ENCODE results near the gene RAD50. TPM values are rescaled to one million over a fixed set of nuclear protein-coding genes. Genes with fewer than 3 reads are reported as not detected.
A peak's percentile ranks its signal among the peaks of the same experiment; 100 is the strongest.
"Not testable (repeated sequence)": the region's sequence is repeated elsewhere in the genome, so short reads cannot be mapped to it uniquely, and the experiment has no call there.

The RAD50 gene
- total RNA-seq = 13.1 and 22.9 TPM in 2 replicates

DNA sequence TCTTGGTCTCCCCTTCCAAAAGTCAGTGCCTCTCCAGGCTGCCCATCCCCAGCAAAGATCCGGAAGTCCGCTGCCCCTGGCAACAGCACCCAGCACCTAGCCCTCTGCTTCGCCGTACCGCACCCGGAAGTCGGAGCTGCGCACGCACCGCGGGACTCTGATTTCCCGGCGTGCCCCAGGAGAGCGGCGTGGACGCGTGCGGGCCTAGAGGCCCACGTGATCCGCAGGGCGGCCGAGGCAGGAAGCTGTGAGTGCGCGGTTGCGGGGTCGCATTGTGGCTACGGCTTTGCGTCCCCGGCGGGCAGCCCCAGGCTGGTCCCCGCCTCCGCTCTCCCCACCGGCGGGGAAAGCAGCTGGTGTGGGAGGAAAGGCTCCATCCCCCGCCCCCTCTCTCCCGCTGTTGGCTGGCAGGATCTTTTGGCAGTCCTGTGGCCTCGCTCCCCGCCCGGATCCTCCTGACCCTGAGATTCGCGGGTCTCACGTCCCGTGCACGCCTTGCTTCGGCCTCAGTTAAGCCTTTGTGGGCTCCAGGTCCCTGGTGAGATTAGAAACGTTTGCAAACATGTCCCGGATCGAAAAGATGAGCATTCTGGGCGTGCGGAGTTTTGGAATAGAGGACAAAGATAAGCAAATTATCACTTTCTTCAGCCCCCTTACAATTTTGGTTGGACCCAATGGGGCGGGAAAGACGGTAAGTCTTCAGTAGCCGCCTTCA is at the start of gene RAD50:
RAD50 (plus strand) TSS at position 215 of the 715 bp plus-strand sequence; CDS start at position 563, 348 bp downstream.
- DNase-seq (ENCODE audit: low read depth, low spot score) = peak; percentile 44

DNA sequence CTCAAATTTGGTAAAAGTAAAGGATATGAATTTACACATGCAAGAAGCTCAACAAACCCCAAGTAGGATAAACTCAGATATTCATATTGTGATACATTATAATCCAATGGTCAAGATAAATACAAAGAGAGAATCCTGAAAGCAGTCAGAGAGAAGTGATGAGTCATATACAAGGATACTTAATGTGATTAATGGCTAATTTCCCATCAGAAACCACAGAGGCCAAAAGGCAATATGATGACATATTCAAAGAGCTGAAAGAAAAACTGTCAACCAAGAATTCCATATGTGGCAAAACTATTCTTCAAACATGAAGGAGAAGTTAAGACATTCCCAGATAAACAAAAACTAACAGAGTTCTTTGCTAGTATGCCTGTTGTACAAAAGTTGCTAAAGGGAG is 46.7 kb upstream of the RAD50 start:
- no peak for DNase-seq (ENCODE audit: low read depth, low spot score)

- not testable (repeated sequence) for DNase-seq (ENCODE audit: low read depth, low spot score)
Observed at GRCh38 chr5:132513618-132514336, 43.0 kb upstream of the RAD50 start.

DNA sequence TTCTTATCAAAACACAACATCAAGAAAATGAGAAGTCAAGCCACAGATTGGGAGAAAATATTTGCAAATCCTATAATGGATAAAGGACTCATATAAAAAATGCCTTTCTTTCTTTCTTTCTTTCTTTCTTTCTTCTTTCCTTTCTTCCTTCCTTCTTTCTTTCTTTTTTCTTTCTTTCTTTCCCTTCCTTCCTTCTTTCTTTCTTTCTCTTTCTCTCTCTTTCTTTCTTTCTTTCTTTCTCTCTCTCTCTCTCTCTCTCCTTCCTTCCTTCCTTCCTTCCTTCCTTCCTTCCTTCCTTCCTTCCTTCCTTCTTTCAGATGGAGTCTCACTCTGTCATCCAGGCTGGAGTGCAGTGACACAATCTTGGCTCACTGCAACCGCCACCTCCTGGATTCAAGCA is 34.7 kb upstream of the RAD50 start:
- DNase-seq (ENCODE audit: low read depth, low spot score) = not testable (repeated sequence)

DNA sequence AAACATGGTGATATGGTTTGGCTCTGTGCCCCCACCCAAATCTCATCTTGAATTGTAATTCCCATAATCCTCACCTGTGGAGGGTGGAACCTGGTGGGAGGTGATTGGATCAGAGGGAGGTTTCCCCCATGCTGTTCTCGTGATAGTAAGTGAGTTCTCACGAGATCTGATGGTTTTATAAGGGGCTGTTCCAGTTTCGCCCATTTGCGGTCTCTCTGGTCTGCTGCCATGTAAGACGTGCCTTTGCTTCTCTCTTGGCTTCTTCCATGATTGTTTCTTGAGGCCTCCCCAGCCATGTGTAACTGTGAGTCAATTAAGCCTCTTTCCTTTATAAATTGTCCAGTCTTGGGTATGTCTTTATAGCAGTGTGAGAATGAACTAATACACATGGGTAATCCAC is 31.9 kb upstream of the RAD50 start:
- DNase-seq (ENCODE audit: low read depth, low spot score) = not testable (repeated sequence)

- DNase-seq (ENCODE audit: low read depth, low spot score) = no peak
Observed at GRCh38 chr5:132525299-132525724, 31.5 kb upstream of the RAD50 start.

DNA sequence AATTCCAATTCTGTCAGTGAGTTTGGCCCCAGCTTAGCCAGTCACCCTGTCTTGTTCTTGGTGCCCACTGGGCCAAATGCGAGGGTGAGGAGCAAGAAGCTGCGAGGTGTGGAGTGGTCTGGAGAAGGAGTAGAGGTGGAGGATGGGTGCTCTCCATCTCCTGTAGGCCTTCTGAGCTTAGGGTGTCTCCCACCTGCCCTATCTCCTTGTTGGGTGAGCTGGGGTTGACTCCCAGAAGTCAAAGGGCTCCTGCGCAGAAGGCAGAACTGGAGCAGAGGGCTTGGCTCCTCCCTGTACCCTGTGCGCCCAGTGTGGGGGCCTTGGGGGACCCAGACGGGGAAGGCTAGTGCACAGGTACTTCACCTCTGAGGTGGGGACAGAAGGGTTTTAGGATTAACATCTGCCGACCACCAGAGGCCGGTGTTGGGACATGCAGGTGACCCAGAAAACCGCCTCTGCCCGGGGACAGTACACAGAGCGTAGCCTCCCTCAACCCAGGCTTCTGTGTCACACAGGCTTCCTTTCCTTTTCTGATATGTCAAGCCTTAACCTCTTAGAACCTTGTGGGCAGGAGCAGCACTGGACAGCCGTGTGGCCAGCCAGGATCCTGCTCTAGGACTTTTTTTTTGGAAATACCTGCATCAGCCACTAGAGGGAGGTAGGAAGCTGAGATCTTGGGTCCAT is 30.3 kb upstream of the RAD50 start:
- no peak for DNase-seq (ENCODE audit: low read depth, low spot score)

- DNase-seq (ENCODE audit: low read depth, low spot score) = no peak
Observed at GRCh38 chr5:132526974-132527564, 29.7 kb upstream of the RAD50 start.

DNA sequence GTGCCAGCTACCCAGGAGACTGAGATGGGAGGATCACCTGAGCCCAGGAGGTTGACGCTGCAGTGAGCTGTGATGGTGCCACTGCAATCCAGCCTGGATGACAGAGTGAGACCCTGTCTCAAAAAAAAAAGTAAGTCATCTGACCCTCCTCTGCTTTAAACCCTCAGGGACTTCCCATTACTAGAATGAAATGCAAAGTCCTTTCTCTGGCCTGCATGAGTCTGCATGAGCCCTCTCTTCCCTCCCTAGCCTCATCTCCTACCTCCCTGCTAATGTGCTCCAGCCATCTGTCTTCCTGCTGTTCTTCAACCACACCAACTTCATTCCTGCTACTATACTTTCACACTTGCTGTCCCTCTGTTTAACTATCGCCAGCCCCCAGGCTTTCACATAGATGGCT is 28.8 kb upstream of the RAD50 start:
- no peak for DNase-seq (ENCODE audit: low read depth, low spot score)

- DNase-seq (ENCODE audit: low read depth, low spot score) = no peak
Observed at GRCh38 chr5:132528866-132529634, 27.7 kb upstream of the RAD50 start.

DNA sequence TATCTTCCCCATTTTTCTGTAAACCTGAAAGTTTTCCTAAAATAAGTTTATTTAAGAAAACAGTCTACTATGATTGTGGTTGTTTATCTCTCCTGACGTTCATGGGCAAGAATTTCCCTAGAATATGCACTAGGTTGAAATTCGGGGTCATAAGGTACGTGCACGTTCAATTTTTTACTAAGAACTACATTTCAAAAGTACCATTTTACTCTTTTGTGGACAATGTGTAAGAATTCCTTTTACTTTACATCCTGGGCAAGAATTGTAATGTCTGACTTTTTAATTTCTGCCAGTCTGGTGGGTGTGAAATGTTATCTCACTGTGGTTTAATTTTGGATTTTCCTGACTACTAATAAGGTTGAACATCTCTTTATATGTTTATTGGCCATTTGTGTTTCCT is 25.8 kb upstream of the RAD50 start:
- DNase-seq (ENCODE audit: low read depth, low spot score) = no peak

GRCh38 chr5:132539716-132540115 is 17.1 kb upstream of the RAD50 start:
- no peak for DNase-seq (ENCODE audit: low read depth, low spot score)

DNA sequence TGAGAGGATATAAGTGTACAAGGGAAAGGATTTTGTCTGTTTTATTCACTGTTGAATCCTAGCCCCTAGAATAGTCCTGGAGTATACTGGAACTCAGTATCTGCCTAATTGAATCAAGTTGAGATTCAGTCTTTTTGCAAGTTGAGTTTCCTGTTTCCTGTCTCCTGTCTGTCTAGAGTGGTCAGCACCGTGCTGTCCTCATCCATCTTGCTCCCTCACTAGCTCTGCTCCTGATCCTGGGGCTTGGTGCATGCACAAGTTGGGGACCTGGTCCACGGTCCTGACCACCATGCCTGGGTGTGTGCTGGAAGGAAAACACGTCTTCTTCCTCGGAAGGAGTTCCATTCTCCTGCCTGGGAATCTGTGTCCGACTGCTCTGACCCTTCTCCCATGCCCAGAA is 16.6 kb upstream of the RAD50 start:
- no peak for DNase-seq (ENCODE audit: low read depth, low spot score)

GRCh38 chr5:132540764-132541163 is 16.0 kb upstream of the RAD50 start:
- DNase-seq (ENCODE audit: low read depth, low spot score) = no peak

- no peak for DNase-seq (ENCODE audit: low read depth, low spot score)
Observed at GRCh38 chr5:132543472-132544201, 13.1 kb upstream of the RAD50 start, which contains the start of gene IL5. Gene IL5 (minus strand): TSS chr5:132543522. CDS start chr5:132543478, 44 bp downstream.

GRCh38 chr5:132546108-132546507 is 10.7 kb upstream of the RAD50 start:
- no peak for DNase-seq (ENCODE audit: low read depth, low spot score)

DNA sequence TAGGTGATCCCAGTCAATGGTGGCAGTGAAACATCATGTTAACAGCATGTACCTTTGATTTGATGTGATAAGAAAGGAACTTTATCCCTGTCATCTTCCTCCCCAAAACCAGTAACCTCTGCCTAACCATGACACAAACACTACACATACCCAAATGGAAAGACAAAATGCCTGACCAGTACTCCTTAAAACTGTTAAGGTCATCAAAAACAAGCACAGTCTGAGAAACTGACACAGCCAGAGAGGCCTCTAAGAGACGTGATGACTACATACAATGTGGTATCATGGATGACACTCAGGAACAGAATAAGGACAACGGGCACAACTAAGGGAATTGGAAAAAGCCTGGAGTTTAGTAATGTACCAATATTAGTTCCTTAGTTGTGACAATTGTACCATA is 9.5 kb upstream of the RAD50 start:
- DNase-seq (ENCODE audit: low read depth, low spot score) = no peak

GRCh38 chr5:132548834-132549233 is 7.9 kb upstream of the RAD50 start:
- not testable (repeated sequence) for DNase-seq (ENCODE audit: low read depth, low spot score)

GRCh38 chr5:132549576-132549975 is 7.2 kb upstream of the RAD50 start:
- no peak for DNase-seq (ENCODE audit: low read depth, low spot score)

GRCh38 chr5:132556153-132556762 is 519 bp upstream of the RAD50 start:
- no peak for DNase-seq (ENCODE audit: low read depth, low spot score)
